ENCODE results near the gene INTS11. TPM values are rescaled to one million over a fixed set of nuclear protein-coding genes. Genes with fewer than 3 reads are reported as not detected.

Gene INTS11
- 100 to 1,000 TPM in 2 of 3 donors, 10 to 100 TPM in 1; 68.6 to 125 (median 119) TPM for total RNA-seq

DNA sequence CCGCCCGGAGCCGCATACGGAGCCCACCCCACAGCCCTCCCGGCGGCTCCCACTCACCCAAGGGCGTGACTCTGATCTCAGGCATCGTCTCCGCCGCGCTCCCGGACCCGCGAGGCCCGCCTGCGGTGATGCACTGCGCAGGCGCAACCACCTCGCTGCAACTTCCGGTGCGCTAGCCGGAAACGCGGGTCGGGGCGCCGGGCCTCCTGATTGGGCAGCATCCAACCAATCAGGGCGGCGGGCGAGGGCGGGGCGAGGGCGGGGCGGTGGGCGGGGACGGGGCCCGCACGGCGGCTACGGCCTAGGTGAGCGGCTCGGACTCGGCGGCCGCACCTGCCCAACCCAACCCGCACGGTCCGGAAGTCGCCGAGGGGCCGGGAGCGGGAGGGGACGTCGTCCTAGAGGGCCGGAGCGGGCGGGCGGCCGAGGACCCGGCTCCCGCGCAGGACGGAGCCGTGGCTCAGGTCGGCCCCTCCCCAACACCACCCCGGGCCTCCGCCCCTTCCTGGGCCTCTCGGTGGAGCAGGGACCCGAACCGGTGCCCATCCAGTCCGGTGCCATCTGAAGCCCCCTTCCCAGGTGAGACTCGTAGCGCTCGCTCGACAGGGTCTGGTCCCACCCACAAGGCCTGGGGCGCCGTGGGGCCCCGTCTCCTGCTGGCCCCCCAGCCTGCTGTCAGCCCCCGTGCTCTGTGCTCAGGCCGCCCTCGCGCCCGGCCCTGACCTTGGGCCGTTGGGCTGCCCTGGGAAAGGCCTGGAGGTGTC, at the start of gene INTS11, which contains the start of gene CPTP:
TSS of gene INTS11 (minus strand) at position 137 of the 764 bp plus-strand sequence. CDS start at position 85, 52 bp downstream.
TSS of gene CPTP (plus strand) at position 279 of the 764 bp plus-strand sequence. CDS start 2,109 bp downstream, outside the sequence.
- TF ChIP-seq POLR2A (IDR thresholded peaks at IDR 0.05) (peak; percentile 38), POLR2AphosphoS5 (IDR thresholded peaks at IDR 0.05) (peak in 2 of 3 donors; percentile 46 to 74)
- TF ChIP-seq, protein P1, sequence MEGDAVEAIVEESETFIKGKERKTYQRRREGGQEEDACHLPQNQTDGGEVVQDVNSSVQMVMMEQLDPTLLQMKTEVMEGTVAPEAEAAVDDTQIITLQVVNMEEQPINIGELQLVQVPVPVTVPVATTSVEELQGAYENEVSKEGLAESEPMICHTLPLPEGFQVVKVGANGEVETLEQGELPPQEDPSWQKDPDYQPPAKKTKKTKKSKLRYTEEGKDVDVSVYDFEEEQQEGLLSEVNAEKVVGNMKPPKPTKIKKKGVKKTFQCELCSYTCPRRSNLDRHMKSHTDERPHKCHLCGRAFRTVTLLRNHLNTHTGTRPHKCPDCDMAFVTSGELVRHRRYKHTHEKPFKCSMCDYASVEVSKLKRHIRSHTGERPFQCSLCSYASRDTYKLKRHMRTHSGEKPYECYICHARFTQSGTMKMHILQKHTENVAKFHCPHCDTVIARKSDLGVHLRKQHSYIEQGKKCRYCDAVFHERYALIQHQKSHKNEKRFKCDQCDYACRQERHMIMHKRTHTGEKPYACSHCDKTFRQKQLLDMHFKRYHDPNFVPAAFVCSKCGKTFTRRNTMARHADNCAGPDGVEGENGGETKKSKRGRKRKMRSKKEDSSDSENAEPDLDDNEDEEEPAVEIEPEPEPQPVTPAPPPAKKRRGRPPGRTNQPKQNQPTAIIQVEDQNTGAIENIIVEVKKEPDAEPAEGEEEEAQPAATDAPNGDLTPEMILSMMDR (IDR thresholded peaks at IDR 0.05) = no peak
- peak; percentile 89 to 96 for DNase-seq (ENCODE audit: low spot score in 2 of 2)
- peaks cover 10 to 17% of the 10 kb centered on the region in 2 donors for H3K4me1 ChIP-seq
- H3K27me3 ChIP-seq = no peaks in the 10 kb centered on the region
- intact Hi-C loops (cut with DNase I; ENCODE audit: low total_unique reads) = loop anchor here (1.0 kb wide), 1 partner anchor 27 kb away; no protein-coding TSS in a partner anchor
- no peaks in the 10 kb centered on the region for H3K36me3 ChIP-seq
- peak within 1 kb of the TSS; percentile 96 to 100 (median 98) for H3K4me3 ChIP-seq
- no peaks in the 10 kb centered on the region for H3K9me3 ChIP-seq
- H3K27ac ChIP-seq = peak within 1 kb of the TSS; percentile 91 to 93

DNA sequence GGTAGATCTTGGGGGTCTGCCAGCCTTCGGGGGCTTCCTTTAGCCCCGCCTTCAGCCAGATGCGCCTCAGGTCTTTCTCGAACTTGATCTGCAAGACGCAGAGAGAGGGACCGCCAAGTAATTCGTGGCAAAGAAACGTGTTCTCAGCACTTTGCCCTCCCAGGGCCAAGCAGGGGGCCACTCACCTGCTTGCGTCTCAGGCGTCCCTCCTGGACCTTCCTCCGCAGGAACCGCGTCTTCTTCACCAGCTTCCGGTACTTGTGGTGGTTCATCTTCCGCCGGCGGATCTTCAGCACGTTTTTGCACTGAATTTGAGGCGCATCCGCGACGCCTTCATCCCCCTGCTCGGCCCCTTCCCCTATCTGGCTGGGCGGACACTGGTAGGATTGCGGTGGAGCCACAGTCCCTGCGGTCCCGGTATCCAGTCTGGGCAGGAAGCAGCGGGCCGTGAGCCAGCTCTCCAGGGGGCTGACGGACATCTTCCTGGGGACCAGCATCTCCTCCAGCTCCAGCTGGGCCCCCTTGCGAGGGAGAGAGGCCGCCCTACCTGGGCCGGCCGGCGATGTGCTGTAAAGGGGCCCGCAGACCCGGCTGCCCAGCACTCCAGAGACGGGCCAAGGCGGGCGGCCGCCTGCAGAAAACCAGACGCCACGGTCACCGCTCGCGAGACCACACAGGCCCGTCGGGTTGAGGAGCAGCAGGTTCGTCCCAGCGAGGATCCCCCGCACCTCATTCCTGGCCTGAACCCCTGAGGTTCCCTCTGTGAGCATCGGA, 49.5 kb upstream of the INTS11 start:
- H3K27ac ChIP-seq = peak overlapping the region; percentile 95 to 98
- no peaks in the 10 kb centered on the region for H3K9me3 ChIP-seq
- H3K4me3 ChIP-seq = peak overlapping the region; percentile 98 to 99 (median 99)
- intact Hi-C loops (cut with DNase I; ENCODE audit: low total_unique reads) = no loop called here
- no peaks in the 10 kb centered on the region for H3K36me3 ChIP-seq
- DNase-seq (ENCODE audit: low spot score in 2 of 2) = no peak
- H3K4me1 ChIP-seq = peaks cover 13 to 15% of the 10 kb centered on the region in 2 donors
- TF ChIP-seq POLR2AphosphoS5 (IDR thresholded peaks at IDR 0.05) (no peak), POLR2A (IDR thresholded peaks at IDR 0.05) (no peak)
- TF ChIP-seq, protein P1 (IDR thresholded peaks at IDR 0.05) = no peak
- no peaks in the 10 kb centered on the region for H3K27me3 ChIP-seq

DNA sequence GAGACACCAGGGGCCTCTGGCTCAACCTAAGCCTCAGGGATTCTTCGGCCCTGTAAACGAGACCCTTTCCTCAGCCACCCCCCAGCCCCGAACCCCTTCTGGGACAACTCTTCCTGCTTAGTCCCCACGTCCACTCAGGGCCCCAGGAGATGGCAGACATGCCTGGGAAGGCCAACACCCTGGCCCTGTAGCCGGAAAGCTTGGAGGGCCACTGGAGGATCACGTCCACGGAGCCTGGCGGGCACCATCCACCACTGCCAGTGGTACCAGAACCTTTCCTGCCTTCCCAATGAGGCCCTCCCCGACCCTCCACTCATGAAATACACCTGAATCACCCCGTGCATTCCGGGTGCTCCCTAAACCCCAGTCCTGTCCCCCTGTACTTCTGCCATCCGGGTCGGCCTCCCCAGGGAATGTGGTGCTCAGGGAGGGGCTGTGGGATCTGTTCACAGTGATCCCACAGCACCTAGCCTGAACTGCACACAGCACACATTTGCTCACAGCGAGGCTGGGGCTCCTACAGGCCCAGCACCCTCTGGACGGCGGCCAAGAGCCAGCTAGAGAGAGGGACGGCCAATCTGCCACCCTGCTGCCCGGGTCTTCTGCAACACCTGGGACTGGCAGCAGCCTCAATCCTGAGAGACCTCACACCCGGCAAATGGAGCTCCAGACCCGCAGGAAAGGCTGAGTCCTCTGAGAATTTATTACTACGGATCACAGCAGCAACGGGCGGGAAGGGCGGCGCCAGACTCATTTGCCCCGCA, 48.8 kb upstream of the INTS11 start:
- no peak overlapping the region for H3K27ac ChIP-seq

DNA sequence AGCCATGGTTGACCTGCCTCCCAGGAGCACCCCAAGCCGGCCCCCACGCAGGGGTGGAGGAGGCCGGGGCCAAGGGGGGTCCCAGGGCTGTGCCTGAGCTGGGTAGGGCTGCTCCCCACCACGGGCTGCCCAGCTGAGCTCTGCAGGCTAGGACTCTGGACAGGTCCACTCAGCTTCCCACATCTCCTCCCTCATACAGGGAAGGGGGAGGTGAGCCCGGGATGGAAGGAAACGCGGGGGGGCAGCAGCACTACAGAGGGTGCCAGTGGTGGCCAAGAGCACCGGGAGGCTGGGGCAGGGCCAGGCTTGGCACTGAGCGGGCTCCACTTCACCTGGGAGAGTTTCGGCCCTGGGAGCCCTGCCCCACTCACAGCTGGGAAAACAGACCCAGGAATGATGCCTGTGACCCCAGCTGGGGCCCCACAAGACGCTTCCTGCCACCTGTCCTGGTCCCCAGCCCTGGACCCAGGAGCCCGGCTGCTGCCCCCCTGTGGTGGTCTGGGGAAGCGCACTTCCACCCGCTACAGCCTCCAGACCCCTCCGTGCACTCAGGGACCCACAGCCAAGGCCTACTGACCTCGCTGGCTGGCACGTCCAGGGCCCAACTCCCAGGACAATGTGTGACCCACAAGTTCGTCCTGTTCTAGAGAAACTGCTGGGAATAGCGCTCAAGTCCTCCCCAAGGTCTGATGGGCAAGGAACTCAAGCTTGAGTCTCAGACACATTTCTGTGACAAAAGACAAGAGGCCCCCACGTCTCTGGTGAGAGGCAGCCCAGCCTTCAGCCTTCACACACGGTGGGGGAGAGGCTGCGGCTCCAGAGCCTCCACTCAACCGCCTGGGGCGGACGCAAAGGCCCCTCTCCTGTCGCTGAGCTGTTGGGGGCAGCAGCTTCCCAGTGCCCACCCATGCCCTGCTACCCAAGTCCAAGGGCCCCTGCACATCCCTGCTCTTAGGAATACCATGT, 47.6 kb upstream of the INTS11 start:
- peak in 1 of 2 donors; percentile 81 for DNase-seq (ENCODE audit: low spot score in 2 of 2)
- H3K4me1 ChIP-seq = peaks cover 13 to 15% of the 10 kb centered on the region in 2 donors
- no peaks in the 10 kb centered on the region for H3K9me3 ChIP-seq
- no peaks in the 10 kb centered on the region for H3K27me3 ChIP-seq
- peak overlapping the region in 2 of 3 donors; percentile 1 to 41 for H3K4me3 ChIP-seq
- TF ChIP-seq, protein P1 (IDR thresholded peaks at IDR 0.05) = peak; percentile 68 to 89 (median 86)
- TF ChIP-seq POLR2AphosphoS5 (IDR thresholded peaks at IDR 0.05) = no peak
- H3K36me3 ChIP-seq = no peaks in the 10 kb centered on the region
- intact Hi-C loops (cut with DNase I; ENCODE audit: low total_unique reads) = no loop called here
- peak overlapping the region in 1 of 2 donors; percentile 40 for H3K27ac ChIP-seq

More for the DNA sequence above, 48.8 kb upstream of the INTS11 start:
- intact Hi-C loops (cut with DNase I; ENCODE audit: low total_unique reads) = no loop called here
- Histone ChIP-seq H3K36me3 (no peaks in the 10 kb centered on the region), H3K4me3 (no peak overlapping the region), H3K27me3 (no peaks in the 10 kb centered on the region), H3K9me3 (no peaks in the 10 kb centered on the region), H3K4me1 (peaks cover 13 to 15% of the 10 kb centered on the region in 2 donors)
- TF ChIP-seq POLR2A (IDR thresholded peaks at IDR 0.05) = no peak
- TF ChIP-seq, protein P1 (IDR thresholded peaks at IDR 0.05) = no peak
- no peak for TF ChIP-seq POLR2AphosphoS5 (IDR thresholded peaks at IDR 0.05)
- DNase-seq (ENCODE audit: low spot score in 2 of 2) = no peak

All from breast epithelium (tissue), 4 donors.